ENCODE data around the gene MUC5AC. TPM values are rescaled to one million over a fixed set of nuclear protein-coding genes. Genes with fewer than 3 reads are reported as not detected.
"Not testable (repeated sequence)": the region's sequence is repeated elsewhere in the genome, so short reads cannot be mapped to it uniquely, and the experiment has no call there.

MUC5AC gene
- total and polyA plus RNA-seq, 12 donors, result under 0.01 TPM; not detected in 9

DNA sequence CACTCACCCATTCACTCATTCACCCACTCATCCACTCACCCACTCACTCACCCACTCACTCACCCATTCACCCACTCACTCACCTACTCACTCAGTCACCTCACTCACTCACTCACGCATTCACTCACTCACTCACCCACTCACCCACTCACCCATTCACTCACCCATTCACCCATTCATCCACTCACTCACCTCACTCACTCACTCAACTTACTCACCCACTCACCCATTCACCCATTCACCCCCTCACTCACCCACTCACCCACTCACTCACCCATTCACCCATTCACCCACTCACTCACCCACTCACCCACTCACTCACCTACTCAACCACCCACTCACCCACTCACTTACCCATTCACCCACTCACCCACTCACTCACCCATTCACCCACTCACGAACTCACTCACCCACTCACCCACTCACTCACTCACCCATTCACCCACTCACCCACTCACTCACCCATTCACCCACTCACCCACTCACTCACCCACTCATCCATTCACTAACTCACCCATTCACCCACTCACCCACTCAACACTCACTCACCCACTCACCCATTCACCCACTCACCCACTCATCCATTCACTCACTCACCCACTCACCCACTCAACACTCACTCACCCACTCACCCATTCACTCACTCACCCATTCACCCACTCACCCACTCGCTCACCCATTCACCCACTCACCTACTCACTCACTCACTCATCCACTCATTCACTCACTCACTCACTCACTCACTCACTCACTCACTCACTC lies 13.7 kb downstream of the MUC5AC start:
- H3K4me3 ChIP-seq, result no peak overlapping the region

DNA sequence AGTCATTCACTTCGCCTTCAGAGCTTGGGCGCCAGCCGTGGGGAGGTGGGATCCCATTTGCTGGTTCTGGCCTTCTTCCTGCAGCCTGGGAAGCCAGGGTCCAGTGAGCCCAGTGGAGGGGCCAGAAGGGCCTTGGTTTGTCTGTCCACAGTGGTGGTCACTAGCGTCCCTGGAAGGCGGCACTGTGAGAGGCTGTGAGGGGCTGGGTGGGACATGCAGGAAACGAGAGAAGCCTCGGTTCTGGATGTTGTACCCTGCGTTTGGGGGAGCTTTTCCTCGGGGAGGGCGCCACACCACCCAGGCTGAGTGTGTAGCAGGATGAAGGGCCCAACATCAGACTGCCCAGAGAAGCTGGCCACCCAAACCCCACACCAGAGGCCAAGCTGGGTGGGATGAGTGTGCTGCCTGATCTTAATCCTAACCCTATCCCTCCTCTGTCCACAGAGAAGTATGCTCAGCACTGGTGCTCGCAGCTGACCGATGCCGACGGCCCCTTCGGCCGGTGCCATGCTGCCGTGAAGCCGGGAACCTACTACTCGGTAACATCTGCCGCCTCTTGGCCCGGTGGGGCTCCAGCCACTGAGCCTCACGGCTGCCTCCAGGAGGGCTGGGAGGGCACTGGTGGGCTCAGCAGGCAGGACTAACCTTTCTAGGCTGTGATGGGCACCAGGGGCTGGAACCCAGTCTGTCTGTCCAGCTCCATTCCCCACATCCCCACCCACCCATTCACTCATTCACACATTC lies 14.4 kb downstream of the MUC5AC start:
- Histone ChIP-seq H3K27me3 (no peaks in the 10 kb centered on the region), H3K4me1 (replicated peaks in 1 of 2) (no peaks in the 10 kb centered on the region), H3K9me3 (replicated peaks in 1 of 3) (no peaks in the 10 kb centered on the region), H3K36me3 (replicated peaks in 1 of 2) (no peaks in the 10 kb centered on the region), H3K27ac (no peak overlapping the region), H3K4me3 (no peak overlapping the region)
- TF ChIP-seq, protein P1, sequence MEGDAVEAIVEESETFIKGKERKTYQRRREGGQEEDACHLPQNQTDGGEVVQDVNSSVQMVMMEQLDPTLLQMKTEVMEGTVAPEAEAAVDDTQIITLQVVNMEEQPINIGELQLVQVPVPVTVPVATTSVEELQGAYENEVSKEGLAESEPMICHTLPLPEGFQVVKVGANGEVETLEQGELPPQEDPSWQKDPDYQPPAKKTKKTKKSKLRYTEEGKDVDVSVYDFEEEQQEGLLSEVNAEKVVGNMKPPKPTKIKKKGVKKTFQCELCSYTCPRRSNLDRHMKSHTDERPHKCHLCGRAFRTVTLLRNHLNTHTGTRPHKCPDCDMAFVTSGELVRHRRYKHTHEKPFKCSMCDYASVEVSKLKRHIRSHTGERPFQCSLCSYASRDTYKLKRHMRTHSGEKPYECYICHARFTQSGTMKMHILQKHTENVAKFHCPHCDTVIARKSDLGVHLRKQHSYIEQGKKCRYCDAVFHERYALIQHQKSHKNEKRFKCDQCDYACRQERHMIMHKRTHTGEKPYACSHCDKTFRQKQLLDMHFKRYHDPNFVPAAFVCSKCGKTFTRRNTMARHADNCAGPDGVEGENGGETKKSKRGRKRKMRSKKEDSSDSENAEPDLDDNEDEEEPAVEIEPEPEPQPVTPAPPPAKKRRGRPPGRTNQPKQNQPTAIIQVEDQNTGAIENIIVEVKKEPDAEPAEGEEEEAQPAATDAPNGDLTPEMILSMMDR (IDR thresholded peaks at IDR 0.05), result no peak
- TF ChIP-seq POLR2A (IDR thresholded peaks at IDR 0.05), result no peak
- intact Hi-C loops (cut with DNase I), result no loop called here
- 80 to 82% (median 81%) methylated on average over 12 to 22 of the region's 22 CpGs for WGBS, 4 donors
- no peak for DNase-seq

More for the DNA sequence above, 13.7 kb downstream of the MUC5AC start:
- Histone ChIP-seq H3K36me3 (replicated peaks in 1 of 2) (no peaks in the 10 kb centered on the region), H3K27ac (no peak overlapping the region), H3K9me3 (replicated peaks in 1 of 3) (no peaks in the 10 kb centered on the region), H3K4me1 (replicated peaks in 1 of 2) (no peaks in the 10 kb centered on the region), H3K27me3 (no peaks in the 10 kb centered on the region)
- intact Hi-C loops (cut with DNase I), result no loop called here
- TF ChIP-seq POLR2A (IDR thresholded peaks at IDR 0.05), result no peak
- TF ChIP-seq, protein P1 (IDR thresholded peaks at IDR 0.05), result no peak
- DNase-seq, result no peak
- 67 to 88% (median 78%) methylated on average over 2 of the region's 3 CpGs for whole genome bisulfite sequencing, 4 donors

DNA sequence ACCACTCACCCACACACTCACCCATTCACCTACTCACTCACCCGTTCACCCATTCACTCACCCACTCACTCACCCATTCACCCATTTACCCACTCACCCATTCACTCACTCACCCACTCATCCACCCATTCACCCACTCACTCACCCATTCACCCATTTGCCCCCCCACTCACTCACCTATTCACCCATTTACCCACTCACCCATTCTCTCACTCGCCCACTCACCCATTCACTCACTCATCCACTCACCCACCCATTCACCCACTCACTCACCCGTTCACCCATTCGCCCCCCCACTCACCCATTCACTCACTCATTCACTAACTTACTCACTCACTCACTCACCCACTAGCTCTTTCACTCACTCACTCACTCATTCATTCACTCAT lies 15.0 kb downstream of the MUC5AC start:
- no peak overlapping the region for H3K27ac ChIP-seq
- intact Hi-C loops (cut with DNase I), result no loop called here
- H3K4me1 ChIP-seq (replicated peaks in 1 of 2), result no peaks in the 10 kb centered on the region
- no peak overlapping the region for H3K4me3 ChIP-seq
- no peaks in the 10 kb centered on the region for H3K27me3 ChIP-seq
- TF ChIP-seq, protein P1 (IDR thresholded peaks at IDR 0.05), result no peak
- no peak for TF ChIP-seq POLR2A (IDR thresholded peaks at IDR 0.05)
- no peak for DNase-seq
- H3K9me3 ChIP-seq (replicated peaks in 1 of 3), result no peaks in the 10 kb centered on the region
- H3K36me3 ChIP-seq (replicated peaks in 1 of 2), result no peaks in the 10 kb centered on the region
- 82 to 89% (median 88%) methylated on average over 4 of the region's 4 CpGs for WGBS, 4 donors

DNA sequence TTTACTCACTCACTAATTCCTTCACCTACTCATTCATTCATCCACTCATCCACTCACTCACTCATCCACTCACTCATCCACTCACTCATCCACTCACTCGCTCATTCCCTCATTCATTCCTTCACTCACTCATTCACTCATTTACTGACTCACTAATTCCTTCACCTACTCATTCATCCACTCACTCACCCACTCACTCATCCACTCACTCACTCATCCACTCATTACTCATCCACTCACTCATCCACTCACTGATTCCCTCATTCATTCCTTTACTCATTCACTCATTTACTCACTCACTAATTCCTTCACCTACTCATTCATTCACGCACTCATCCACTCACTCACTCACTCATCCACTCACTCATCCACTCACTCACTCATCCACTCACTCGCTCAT lies 15.6 kb downstream of the MUC5AC start:
- H3K4me1 ChIP-seq (replicated peaks in 1 of 2); H3K4me3 ChIP-seq; H3K27ac ChIP-seq; H3K9me3 ChIP-seq (replicated peaks in 1 of 3); intact Hi-C loops (cut with DNase I); H3K36me3 ChIP-seq (replicated peaks in 1 of 2); DNase-seq; H3K27me3 ChIP-seq: not testable (repeated sequence)
- 89 to 93% (median 91%) methylated on average over 3 of the region's 3 CpGs for WGBS, 4 donors

All from adrenal gland (tissue), 12 donors.